WI38 (cell line): ENCODE measurements around the gene GLRX5.

Experiments used
- H3K4me3 ChIP-seq: 2 replicates; pipeline ENCODE4 v1.5.1; 2011; ENCODE audit warnings: low read depth, mild to moderate bottlenecking, control low read depth, low read length
- TF ChIP-seq, protein P1 (sequence below): IDR thresholded peaks from 2 replicates; pipeline ENCODE4 v1.5.1; 2012; ENCODE audit warnings: low read depth, mild to moderate bottlenecking, control low read depth, low read length

The GLRX5 gene

DNA sequence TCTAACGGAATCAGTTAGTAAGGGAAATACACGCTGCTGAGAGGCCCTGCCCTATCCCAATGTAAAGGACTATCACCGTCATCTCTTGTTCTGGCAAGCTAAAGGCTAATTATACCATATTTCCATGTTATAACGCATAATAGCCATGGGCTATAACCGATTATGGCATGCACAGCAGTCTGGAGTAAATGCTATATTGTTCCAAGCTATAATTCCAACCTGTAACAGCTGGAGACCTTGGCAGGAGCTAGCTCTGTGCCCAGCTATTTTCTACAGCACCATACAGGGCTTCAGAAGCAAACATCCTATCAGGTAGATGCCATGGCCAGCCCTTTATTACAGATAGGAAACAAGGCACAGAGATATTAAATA is 44.7 kb upstream of the GLRX5 start:
- H3K4me3 ChIP-seq = no peak overlapping the region
- TF ChIP-seq, protein P1, sequence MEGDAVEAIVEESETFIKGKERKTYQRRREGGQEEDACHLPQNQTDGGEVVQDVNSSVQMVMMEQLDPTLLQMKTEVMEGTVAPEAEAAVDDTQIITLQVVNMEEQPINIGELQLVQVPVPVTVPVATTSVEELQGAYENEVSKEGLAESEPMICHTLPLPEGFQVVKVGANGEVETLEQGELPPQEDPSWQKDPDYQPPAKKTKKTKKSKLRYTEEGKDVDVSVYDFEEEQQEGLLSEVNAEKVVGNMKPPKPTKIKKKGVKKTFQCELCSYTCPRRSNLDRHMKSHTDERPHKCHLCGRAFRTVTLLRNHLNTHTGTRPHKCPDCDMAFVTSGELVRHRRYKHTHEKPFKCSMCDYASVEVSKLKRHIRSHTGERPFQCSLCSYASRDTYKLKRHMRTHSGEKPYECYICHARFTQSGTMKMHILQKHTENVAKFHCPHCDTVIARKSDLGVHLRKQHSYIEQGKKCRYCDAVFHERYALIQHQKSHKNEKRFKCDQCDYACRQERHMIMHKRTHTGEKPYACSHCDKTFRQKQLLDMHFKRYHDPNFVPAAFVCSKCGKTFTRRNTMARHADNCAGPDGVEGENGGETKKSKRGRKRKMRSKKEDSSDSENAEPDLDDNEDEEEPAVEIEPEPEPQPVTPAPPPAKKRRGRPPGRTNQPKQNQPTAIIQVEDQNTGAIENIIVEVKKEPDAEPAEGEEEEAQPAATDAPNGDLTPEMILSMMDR = no peak

DNA sequence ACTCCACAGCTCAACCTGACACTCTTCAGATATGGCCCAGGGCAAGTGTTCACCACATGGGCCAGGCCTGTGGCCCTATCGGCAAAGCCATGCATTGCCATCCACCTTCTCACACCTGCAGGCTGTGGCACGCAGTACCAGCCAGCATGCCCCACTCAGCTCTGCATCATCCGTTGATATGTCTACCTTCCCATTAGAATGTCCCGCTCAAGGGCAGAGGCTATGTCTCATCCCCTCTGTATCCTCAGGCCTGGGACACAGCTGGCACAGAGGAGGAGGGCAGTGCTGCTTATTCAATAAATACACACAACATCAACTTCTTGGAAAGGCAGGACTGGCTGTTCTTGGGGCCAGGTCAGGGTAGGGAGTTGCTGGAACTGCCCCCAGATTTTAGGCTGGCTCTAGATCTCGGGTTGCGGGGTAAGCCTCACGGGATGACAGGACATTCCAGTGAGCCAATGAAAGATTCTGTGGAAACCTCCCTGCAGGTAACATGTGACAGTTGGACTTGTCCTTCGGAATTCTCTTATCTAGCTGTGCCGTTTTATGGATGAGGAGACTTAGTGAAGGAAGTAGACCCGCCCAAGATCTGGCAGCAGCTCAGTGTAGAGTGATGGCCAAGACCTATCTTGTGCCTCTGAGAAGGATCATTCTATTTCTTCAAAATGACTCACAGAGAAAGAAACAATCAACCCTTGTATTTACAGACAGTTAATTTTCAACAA is 44.0 kb upstream of the GLRX5 start:
- TF ChIP-seq, protein P1 = no peak
- H3K4me3 ChIP-seq = no peak overlapping the region

DNA sequence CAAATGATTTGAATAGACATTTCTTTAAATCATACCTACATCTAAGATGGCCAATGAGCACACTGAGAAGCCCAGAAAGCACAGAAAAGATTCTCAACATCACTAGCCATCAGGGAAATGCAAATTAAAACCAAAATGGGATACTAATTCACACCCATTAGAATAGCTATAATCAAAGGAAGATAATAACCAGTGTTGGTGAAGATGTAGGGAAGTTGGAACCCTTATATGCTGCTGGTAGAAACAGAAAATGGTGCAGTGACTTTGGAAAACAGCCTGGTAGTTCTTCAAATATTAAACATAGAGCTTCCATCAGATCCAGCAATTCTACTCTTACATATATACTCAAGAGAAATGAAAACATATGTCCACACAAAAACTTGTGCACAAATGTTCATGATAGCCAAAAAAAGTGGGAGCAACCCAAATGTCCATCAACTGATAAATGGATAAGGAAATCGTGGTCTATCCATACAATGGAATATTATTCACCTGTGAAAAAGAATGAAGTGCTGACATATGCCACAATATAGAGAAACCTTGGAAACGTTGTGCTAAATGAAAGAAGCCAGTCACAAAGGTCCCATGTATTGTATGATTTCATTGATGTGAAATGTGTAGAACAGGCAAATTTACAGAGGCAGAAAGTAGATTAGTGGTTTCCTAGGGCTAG is 42.8 kb upstream of the GLRX5 start:
- TF ChIP-seq, protein P1 = no peak
- H3K4me3 ChIP-seq = no peak overlapping the region

DNA sequence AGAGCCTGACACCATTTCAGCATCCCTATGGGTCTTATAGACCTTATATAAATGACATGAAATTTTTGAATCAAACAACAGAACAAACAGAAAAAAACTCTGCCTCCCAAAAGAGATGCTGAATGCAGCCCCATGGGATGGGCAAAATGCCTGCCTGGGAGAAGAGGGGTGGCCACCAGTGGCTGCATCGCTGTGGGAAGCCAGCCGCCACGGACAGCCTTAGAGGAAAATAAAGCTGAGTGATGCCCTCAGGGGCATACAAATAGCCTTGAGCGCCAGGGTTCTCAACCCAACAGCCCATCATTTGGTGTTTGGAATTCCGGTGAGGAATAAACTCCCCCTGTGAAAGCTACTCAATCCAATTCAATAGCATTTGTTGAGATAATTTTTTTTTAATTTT is 41.3 kb upstream of the GLRX5 start:
- H3K4me3 ChIP-seq = no peak overlapping the region
- TF ChIP-seq, protein P1 = no peak

DNA sequence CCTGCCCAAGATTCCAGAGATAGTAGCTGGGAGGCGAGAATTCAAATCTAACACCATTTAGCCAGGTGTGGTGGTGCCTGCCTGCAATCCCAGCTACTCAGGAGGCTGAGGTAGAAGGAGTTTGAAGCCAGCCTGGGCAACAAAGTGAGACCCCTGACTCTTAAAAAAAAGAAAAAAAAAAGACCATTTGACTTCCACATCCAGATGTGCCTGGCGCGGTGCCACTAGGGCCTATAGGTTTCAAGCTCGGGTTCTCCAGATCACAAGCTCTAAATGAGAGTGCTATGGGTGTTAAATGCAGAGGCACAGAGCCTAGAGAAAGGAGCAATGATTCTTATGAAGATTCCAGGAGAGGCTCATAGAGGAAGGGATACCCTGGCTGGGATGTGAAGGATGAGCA is 40.9 kb upstream of the GLRX5 start:
- TF ChIP-seq, protein P1 = no peak
- H3K4me3 ChIP-seq = no peak overlapping the region

DNA sequence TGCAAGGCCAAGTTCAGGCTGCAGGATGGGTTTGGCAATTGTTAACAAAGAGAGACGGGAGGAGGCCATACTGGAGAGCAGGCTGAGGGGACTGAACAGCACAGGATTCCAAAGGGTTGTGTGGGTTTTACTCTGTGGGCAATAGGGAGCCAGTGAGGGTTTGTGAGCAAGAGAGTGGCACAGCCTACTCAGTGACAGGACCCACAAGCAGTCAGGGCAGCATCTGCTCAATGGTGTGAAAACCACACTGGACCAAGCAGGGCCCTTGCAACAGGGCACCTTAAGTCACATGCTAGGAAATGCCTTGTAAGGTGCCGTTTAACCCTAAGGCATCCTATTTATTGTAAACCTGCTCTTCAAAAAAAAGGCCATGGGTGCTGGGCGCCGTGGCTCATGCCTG is 40.4 kb upstream of the GLRX5 start:
- no peak overlapping the region for H3K4me3 ChIP-seq
- TF ChIP-seq, protein P1 = no peak

DNA sequence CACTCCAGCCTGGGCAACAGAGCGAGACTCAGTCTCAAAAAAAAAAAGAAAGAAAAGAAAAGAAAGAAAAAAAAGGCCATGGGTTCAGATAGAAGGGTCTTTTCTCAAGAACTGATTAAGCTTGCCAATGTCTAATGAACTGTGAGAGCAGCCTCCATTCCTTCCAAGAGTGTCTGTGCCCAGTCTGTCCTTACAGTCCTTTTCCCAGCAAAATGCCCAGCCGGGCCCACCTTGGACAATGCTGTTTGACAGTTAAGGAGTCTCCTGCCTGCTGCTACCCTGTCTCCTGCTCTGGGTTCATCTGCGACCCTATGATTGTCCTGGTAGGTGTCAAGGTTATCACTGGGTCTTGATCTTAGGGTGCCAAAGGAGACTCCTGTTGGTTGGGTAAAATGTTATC is 39.8 kb upstream of the GLRX5 start:
- H3K4me3 ChIP-seq = no peak overlapping the region
- TF ChIP-seq, protein P1 = no peak
